ENCODE data around the gene LNX2. TPM values are rescaled to one million over a fixed set of nuclear protein-coding genes. Genes with fewer than 3 reads are reported as not detected.

Gene LNX2
- total and polyA plus RNA-seq, 9 donors = 3.6 to 9.8 (median 7.8) TPM

DNA sequence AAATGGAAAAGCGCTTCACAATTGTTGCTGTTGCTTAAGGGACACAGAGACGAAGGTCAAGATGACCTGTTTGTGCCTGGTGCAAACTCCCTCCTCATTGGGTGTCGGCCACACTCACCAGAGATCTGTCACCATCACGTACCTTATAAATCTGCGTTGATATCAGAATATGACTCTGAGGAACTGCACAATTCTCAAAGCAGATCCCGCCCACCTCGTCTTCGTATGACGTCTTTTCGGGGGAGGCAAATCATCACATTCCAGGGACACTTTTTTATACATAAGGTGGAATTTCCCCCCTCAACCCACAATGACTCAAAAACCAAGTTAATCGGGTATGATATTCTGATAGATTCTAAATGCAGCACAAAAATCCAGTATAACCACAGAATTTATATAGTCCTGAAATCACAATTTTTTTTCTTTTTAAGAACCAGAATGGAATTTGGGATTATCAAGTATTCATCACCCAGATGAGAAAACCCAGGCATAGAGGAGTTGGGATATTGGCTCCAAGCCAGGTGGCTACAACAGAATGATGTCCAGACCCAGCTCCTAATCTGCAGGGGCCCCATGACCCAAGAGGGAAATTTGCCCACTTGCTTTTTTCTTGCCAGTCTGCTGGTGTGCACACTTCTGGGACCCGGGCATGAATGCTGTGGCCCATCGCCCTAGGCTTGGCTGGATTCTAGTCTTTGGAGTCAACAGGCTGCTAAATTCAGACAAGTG, 119.4 kb downstream of the LNX2 start:
- no peak for DNase-seq
- no peaks in the 10 kb centered on the region for H3K4me1 ChIP-seq (ENCODE audit: insufficient read depth)
- TF ChIP-seq POLR2A (IDR thresholded peaks at IDR 0.05) (no peak), EP300 (IDR thresholded peaks at IDR 0.05) (no peak)
- TF ChIP-seq, protein P1, sequence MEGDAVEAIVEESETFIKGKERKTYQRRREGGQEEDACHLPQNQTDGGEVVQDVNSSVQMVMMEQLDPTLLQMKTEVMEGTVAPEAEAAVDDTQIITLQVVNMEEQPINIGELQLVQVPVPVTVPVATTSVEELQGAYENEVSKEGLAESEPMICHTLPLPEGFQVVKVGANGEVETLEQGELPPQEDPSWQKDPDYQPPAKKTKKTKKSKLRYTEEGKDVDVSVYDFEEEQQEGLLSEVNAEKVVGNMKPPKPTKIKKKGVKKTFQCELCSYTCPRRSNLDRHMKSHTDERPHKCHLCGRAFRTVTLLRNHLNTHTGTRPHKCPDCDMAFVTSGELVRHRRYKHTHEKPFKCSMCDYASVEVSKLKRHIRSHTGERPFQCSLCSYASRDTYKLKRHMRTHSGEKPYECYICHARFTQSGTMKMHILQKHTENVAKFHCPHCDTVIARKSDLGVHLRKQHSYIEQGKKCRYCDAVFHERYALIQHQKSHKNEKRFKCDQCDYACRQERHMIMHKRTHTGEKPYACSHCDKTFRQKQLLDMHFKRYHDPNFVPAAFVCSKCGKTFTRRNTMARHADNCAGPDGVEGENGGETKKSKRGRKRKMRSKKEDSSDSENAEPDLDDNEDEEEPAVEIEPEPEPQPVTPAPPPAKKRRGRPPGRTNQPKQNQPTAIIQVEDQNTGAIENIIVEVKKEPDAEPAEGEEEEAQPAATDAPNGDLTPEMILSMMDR (IDR thresholded peaks at IDR 0.05) = no peak

DNA sequence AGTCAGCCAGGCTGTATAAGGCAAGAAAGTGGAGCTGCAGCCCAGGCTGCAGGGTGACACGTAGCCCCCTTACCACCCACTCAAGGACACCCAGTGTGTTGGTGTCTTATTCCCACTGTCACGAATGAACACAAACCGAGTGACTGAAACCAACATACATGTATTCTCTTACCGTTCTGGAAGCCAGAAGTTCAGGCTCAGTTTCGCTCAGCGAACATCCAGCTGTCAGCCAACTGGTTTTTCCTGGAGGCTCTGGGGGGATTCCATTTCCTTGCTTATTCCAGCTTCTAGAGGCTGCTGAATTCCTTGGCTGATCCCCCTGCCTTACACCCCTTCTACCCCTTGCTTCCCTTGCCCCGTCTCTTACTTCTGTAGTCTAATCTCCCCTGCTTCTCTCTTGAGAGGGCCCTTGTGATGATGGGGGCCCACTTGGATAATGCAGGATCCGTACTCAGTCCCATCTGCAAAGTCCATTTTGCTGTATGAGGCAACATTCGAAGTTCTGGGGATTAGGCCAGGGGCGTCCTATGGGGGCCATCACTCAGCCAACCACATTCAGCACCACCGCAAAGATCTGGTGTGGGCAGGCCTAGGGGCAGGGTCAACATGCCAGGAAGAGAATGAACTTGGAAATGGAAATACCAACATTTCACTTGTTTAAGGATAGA, 122.6 kb downstream of the LNX2 start:
- H3K27me3 ChIP-seq = no peaks in the 10 kb centered on the region
- 91 to 94% (median 92%) methylated on average over 11 of the region's 11 CpGs for WGBS, 3 donors
- no peak overlapping the region for H3K27ac ChIP-seq
- H3K36me3 ChIP-seq = no peaks in the 10 kb centered on the region
- H3K4me1 ChIP-seq (ENCODE audit: insufficient read depth) = no peaks in the 10 kb centered on the region
- DNase-seq = no peak
- no peak overlapping the region for H3K4me3 ChIP-seq
- intact Hi-C loops (cut with DNase I) = no loop called here
- no peaks in the 10 kb centered on the region for H3K9me3 ChIP-seq
- TF ChIP-seq, protein P1 (IDR thresholded peaks at IDR 0.05) = no peak

More for the DNA sequence above, 119.4 kb downstream of the LNX2 start:
- intact Hi-C loops (cut with DNase I) = loop anchor here in 1 of 4 donors (10.0 kb wide), 1 partner anchor 746 kb away; no protein-coding TSS in a partner anchor
- Histone ChIP-seq H3K9me3 (no peaks in the 10 kb centered on the region), H3K36me3 (no peaks in the 10 kb centered on the region), H3K27me3 (no peaks in the 10 kb centered on the region), H3K27ac (no peak overlapping the region), H3K4me3 (no peak overlapping the region)
- WGBS, 3 donors = 81 to 88% (median 82%) methylated on average over 13 of the region's 13 CpGs

DNA sequence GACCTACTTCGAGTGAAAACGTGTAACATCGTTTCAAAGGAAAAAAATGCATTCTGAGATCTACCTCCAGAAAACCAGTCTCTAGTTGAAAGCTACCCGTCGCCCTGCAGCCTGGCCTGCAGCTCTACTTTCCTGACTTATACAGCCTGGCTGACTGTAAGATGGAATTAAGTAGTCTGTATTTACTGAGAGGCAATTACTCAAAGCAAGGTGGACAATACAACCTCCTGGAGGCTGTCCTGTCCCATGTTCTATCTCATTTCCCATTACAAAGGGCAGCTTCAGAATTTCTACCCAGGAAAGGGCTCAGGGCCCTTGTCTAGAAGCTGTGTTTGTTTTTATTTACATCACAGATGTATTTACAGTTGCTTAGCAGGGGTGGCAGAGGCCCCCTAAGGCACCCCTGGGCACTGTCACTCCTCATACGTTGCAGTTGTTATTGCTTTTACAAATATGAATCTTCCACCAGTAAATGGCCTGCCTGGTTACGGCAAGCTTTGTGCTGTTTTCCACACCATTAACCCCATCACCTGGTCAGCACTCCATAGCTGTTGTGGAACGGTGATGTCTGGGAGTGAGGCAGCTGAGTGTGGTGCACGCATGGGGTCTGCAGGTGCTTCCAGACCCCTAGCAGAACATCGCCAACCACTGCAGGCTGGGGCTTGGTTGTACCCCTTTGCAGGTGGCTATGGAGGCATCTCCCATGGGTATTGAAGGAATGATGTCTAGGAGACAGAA, 123.6 kb downstream of the LNX2 start:
- no peaks in the 10 kb centered on the region for H3K4me1 ChIP-seq (ENCODE audit: insufficient read depth)
- no peak overlapping the region for H3K4me3 ChIP-seq
- no peak for TF ChIP-seq EP300 (IDR thresholded peaks at IDR 0.05)
- TF ChIP-seq POLR2A (IDR thresholded peaks at IDR 0.05) = no peak
- TF ChIP-seq, protein P1 (IDR thresholded peaks at IDR 0.05) = no peak
- no peak overlapping the region for H3K27ac ChIP-seq
- no peaks in the 10 kb centered on the region for H3K27me3 ChIP-seq
- 79 to 82% (median 81%) methylated on average over 10 of the region's 10 CpGs for WGBS, 3 donors
- H3K36me3 ChIP-seq = no peaks in the 10 kb centered on the region
- DNase-seq = no peak
- intact Hi-C loops (cut with DNase I) = no loop called here
- H3K9me3 ChIP-seq = no peaks in the 10 kb centered on the region

DNA sequence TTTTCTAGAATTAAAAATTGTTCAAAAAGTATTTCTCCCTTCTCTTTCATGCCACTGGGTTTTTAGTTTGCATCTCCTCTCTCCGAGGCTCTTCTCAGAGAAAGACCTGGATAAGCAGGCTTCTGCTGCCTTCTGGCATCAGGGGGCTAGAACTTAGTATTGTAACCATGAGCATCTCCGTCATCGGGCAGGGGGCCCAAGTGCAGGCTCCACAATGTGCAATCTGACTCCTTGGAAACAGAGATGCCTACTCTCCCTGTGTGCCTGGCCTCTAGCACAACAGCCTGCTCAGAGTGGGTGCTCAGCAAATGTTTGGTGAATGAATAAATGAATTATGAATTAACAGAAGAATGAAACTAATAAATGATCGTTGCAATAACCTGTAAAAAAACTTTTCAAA, 124.3 kb downstream of the LNX2 start:
- Histone ChIP-seq H3K4me1 (ENCODE audit: insufficient read depth) (no peaks in the 10 kb centered on the region), H3K27me3 (no peaks in the 10 kb centered on the region), H3K4me3 (no peak overlapping the region), H3K27ac (no peak overlapping the region), H3K9me3 (no peaks in the 10 kb centered on the region), H3K36me3 (no peaks in the 10 kb centered on the region)
- intact Hi-C loops (cut with DNase I) = no loop called here
- DNase-seq = no peak
- 35 to 49% (median 39%) methylated on average over 4 of the region's 4 CpGs for WGBS, 3 donors
- TF ChIP-seq, protein P1 (IDR thresholded peaks at IDR 0.05) = no peak
- TF ChIP-seq EP300 (IDR thresholded peaks at IDR 0.05) (no peak), POLR2A (IDR thresholded peaks at IDR 0.05) (no peak)

Other genes with a start within 250 kb of the LNX2 start
- gene GTF3A, start 195.9 kb downstream of the LNX2 start, total RNA-seq = 10 to 100 TPM; 41.0 to 70.0 (median 46.9) TPM
- gene GTF3A, start 195.9 kb downstream of the LNX2 start, polyA plus RNA-seq = 10 to 100 TPM; 46.5 to 87.6 TPM
- gene MTIF3, start 170.0 kb downstream of the LNX2 start, total RNA-seq = 10 to 100 TPM; 33.7 to 61.1 (median 34.9) TPM
- 10 to 100 TPM; 67.1 to 81.2 TPM for gene MTIF3, start 170.0 kb downstream of the LNX2 start, polyA plus RNA-seq
- gene POLR1D, start 1.4 kb upstream of the LNX2 start, total RNA-seq = 100 to 1,000 TPM in 6 of 7 donors, 10 to 100 TPM in 1; 83.7 to 194 (median 115) TPM
- gene POLR1D, start 1.4 kb upstream of the LNX2 start, polyA plus RNA-seq = 100 to 1,000 TPM; 174 to 223 TPM
- not detected for gene GSX1, start 172.0 kb upstream of the LNX2 start, total RNA-seq
- gene GSX1, start 172.0 kb upstream of the LNX2 start, polyA plus RNA-seq = not detected